CD4-positive, alpha-beta T cell (primary cell): ENCODE results near the gene SHC4. TPM values are rescaled to one million over a fixed set of nuclear protein-coding genes. Genes with fewer than 3 reads are reported as not detected.

Experiments used
- ATAC-seq: fragments of 200-7000 bp; cut with Tn5 transposase; one replicate; pipeline ENCODE4 v1.10.0; 2022; ENCODE audit warnings: mild to moderate bottlenecking; ENCODE audit not compliant: poor library complexity
- CTCF ChIA-PET: fragments of 350-600 bp; sonication (Branson Sonifier 250); formaldehyde crosslinking; loops from one replicate; lab custom pipeline; 2021; ENCODE audit warnings: antibody characterized with exemption, inconsistent platforms; lab: Charles Lee
- POLR2A ChIA-PET: fragments of 350-600 bp; sonication (Branson Sonifier 250); formaldehyde crosslinking; loops from one replicate; lab custom pipeline; 2021; ENCODE audit warnings: antibody characterized with exemption, inconsistent platforms; lab: Charles Lee
- DNase-seq, 14 experiments: peaks; one replicate each; pipeline ENCODE4 v3.0.0-alpha.2; 2013 to 2020; ENCODE audit warnings: mixed read lengths in 2 of 14
- H3K27ac ChIP-seq, 2 donors: one replicate each; pipeline versions ENCODE4 v1.5.1 to v1.7.0; 2013; ENCODE audit warnings: low read length in 2 of 2, low read depth in 1 of 2, mild to moderate bottlenecking in 1 of 2
- H3K27me3 ChIP-seq, 2 experiments: 1 replicate in 1 of 2; 2 replicates in 1 of 2; pipeline versions ENCODE4 v1.6.1 to v1.7.0; 2013; ENCODE audit warnings: low read length in 2 of 2, control low read depth in 1 of 2, mild to moderate bottlenecking in 1 of 2, moderate library complexity in 1 of 2; ENCODE audit not compliant: insufficient read depth in 2 of 2, control insufficient read depth in 1 of 2
- H3K36me3 ChIP-seq: one replicate; pipeline ENCODE4 v1.6.1; 2013; ENCODE audit warnings: low read length, control low read depth; ENCODE audit not compliant: insufficient read depth
- H3K4me1 ChIP-seq: one replicate; pipeline ENCODE4 v1.6.1; 2013; ENCODE audit warnings: low read length, control low read depth; ENCODE audit not compliant: insufficient read depth
- H3K4me3 ChIP-seq: one replicate; pipeline ENCODE4 v1.5.1; 2013; ENCODE audit warnings: mild to moderate bottlenecking, low read length, moderate library complexity
- H3K9me3 ChIP-seq, 2 experiments: 1 replicate in 1 of 2; 2 replicates in 1 of 2; pipeline versions ENCODE4 v1.6.1 to v1.7.0; 2013; ENCODE audit warnings: low read length in 2 of 2, mild to moderate bottlenecking in 2 of 2, control low read depth in 1 of 2, moderate library complexity in 1 of 2; ENCODE audit not compliant: control insufficient read depth in 1 of 2, insufficient read depth in 1 of 2
- H3K27ac Mint-ChIP-seq: one replicate; pipeline ENCODE4 v1.8.0; 2020; ENCODE audit warnings: mixed read lengths
- H3K27me3 Mint-ChIP-seq: one replicate; pipeline ENCODE4 v1.8.0; 2021; ENCODE audit warnings: mixed read lengths
- H3K36me3 Mint-ChIP-seq: one replicate; pipeline ENCODE4 v1.8.0; 2021; ENCODE audit warnings: low read depth, mixed read lengths
- H3K4me1 Mint-ChIP-seq: one replicate; pipeline ENCODE4 v1.8.0; 2021; ENCODE audit warnings: low read depth, mixed read lengths
- H3K4me3 Mint-ChIP-seq: one replicate; pipeline ENCODE4 v1.8.0; 2020; ENCODE audit warnings: mild to moderate bottlenecking, mixed read lengths
- H3K9me3 Mint-ChIP-seq: one replicate; pipeline ENCODE4 v1.8.0; 2020; ENCODE audit warnings: mixed read lengths
- intact Hi-C, 2 experiments: fragments of 100-400 bp; cut with DNase I in 1 of 2; cut with micrococcal nuclease in 1 of 2; formaldehyde crosslinking; loops; one replicate each; pipeline versions ENCODE4 v1.15.1 to v1.9.0; 2023 to 2025; cut with DNase I, micrococcal nuclease
- total RNA-seq, 174 experiments: library from RNA in 2 of 174; stranded (reverse) in 2 of 174; gene quantifications; one replicate each; pipeline ENCODE4 v1.2.3 and lab custom pipeline; 2021 to 2026
- TF ChIP-seq, protein P1 (sequence below): fragments of 200-600 bp; IDR thresholded peaks from one replicate; pipeline ENCODE4 v1.8.0; 2022; ENCODE audit warnings: antibody characterized with exemption, mild to moderate bottlenecking

The SHC4 gene
- total RNA-seq, 2 experiments from 2014 or later: not detected

DNA sequence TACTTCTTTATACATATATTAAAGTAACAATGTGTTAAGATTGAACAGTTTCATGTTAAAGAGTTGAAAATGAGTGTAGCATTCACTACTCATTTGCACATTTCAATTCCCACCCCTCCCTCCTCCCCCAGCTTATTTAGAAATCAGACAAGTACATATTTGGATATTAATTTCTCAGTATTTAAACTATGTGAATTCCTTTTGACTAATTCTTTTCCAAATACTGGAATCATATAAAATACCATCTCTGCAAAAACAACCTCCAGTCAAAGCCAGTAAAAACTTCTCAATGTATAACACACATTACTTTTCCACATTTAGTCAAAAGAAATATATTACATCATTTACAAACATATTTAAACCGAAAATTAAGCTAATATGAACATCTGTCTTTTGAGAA, 25.5 kb upstream of the SHC4 start:
- ChIA-PET CTCF (interaction anchor here (0.7 to 1.9 kb wide), 2 partner anchors 13 to 23 kb away, joined by 3 to 5 read pairs; no protein-coding TSS in a partner anchor), POLR2A (no interaction called here)
- no peak overlapping the region for H3K27ac Mint-ChIP-seq
- no peak overlapping the region for H3K27ac ChIP-seq
- H3K4me3 ChIP-seq: no peak overlapping the region
- peaks cover 29% of the 10 kb centered on the region for H3K36me3 ChIP-seq
- H3K9me3 ChIP-seq: no peaks in the 10 kb centered on the region
- intact Hi-C loops: no loop called here
- H3K4me1 Mint-ChIP-seq: no peaks in the 10 kb centered on the region
- no peaks in the 10 kb centered on the region for H3K27me3 ChIP-seq
- ATAC-seq (no peak), DNase-seq (no peak)
- H3K9me3 Mint-ChIP-seq: no peaks in the 10 kb centered on the region
- peaks cover 48% of the 10 kb centered on the region for H3K36me3 Mint-ChIP-seq
- H3K4me1 ChIP-seq: no peaks in the 10 kb centered on the region
- TF ChIP-seq, protein P1, sequence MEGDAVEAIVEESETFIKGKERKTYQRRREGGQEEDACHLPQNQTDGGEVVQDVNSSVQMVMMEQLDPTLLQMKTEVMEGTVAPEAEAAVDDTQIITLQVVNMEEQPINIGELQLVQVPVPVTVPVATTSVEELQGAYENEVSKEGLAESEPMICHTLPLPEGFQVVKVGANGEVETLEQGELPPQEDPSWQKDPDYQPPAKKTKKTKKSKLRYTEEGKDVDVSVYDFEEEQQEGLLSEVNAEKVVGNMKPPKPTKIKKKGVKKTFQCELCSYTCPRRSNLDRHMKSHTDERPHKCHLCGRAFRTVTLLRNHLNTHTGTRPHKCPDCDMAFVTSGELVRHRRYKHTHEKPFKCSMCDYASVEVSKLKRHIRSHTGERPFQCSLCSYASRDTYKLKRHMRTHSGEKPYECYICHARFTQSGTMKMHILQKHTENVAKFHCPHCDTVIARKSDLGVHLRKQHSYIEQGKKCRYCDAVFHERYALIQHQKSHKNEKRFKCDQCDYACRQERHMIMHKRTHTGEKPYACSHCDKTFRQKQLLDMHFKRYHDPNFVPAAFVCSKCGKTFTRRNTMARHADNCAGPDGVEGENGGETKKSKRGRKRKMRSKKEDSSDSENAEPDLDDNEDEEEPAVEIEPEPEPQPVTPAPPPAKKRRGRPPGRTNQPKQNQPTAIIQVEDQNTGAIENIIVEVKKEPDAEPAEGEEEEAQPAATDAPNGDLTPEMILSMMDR: no peak
- no peak overlapping the region for H3K4me3 Mint-ChIP-seq
- no peaks in the 10 kb centered on the region for H3K27me3 Mint-ChIP-seq

DNA sequence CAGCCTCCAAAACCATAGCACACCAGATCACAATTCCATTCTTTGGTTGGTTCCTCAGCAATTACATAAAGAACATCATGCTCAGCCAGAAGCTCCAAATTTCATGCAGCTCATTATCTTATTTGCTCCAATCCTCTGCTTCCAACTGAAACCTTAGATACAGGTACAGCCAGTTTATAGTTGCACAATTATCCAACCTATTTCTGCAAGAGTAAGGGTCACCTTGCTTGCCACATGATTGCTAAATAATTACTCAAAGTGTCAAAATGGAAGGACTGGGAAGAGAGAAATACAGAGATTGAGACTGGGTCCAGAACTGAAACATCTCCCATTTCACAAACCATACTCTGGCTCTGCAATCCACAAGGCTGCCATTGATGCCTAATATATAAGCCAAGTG, 23.4 kb upstream of the SHC4 start:
- ATAC-seq (no peak), DNase-seq (no peak)
- Histone ChIP-seq H3K4me1 (no peaks in the 10 kb centered on the region), H3K9me3 (no peaks in the 10 kb centered on the region), H3K4me3 (no peak overlapping the region), H3K36me3 (peaks cover 12% of the 10 kb centered on the region), H3K27me3 (no peaks in the 10 kb centered on the region), H3K27ac (no peak overlapping the region)
- H3K27me3 Mint-ChIP-seq: no peaks in the 10 kb centered on the region
- intact Hi-C loops: no loop called here
- no peaks in the 10 kb centered on the region for H3K9me3 Mint-ChIP-seq
- no peak overlapping the region for H3K4me3 Mint-ChIP-seq
- H3K4me1 Mint-ChIP-seq: no peaks in the 10 kb centered on the region
- H3K36me3 Mint-ChIP-seq: peaks cover 30% of the 10 kb centered on the region
- TF ChIP-seq, protein P1: no peak
- ChIA-PET CTCF (interaction anchor here (1.9 kb wide), 1 partner anchor 11 kb away, joined by 8 read pairs; no protein-coding TSS in a partner anchor), POLR2A (interaction anchor here (1.2 kb wide), 1 partner anchor 11 kb away, joined by 3 read pairs; no protein-coding TSS in a partner anchor)
- H3K27ac Mint-ChIP-seq: no peak overlapping the region

DNA sequence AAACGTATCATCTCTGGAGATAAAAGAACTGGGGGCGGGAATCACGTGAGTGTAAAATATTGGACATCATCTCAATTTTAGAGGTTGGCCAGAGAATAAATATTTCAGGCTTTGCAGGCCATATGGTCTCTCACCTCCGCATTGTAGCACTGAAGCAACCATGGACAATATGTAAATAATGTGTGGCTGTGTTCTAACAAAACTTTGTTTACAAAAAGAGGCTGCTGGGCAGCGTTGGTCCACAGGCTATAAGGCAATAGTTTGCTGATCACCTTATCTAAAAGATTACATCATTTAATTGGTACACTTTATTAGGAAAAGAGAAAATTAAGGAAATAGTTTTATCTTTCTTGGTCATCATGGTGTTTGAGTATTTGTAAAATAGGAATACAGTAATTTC, 22.5 kb upstream of the SHC4 start:
- peaks cover 7% of the 10 kb centered on the region for H3K27me3 Mint-ChIP-seq
- Histone ChIP-seq H3K9me3 (no peaks in the 10 kb centered on the region), H3K36me3 (peaks cover 3% of the 10 kb centered on the region), H3K27me3 (no peaks in the 10 kb centered on the region), H3K4me1 (no peaks in the 10 kb centered on the region), H3K4me3 (no peak overlapping the region), H3K27ac (no peak overlapping the region)
- peaks cover 22% of the 10 kb centered on the region for H3K36me3 Mint-ChIP-seq
- DNase-seq (no peak), ATAC-seq (no peak)
- H3K4me3 Mint-ChIP-seq: no peak overlapping the region
- intact Hi-C loops: no loop called here
- ChIA-PET CTCF (interaction anchor here (1.9 kb wide), 1 partner anchor 11 kb away, joined by 8 read pairs; no protein-coding TSS in a partner anchor), POLR2A (interaction anchor here (1.2 kb wide), 1 partner anchor 10 kb away, joined by 3 read pairs; no protein-coding TSS in a partner anchor)
- no peaks in the 10 kb centered on the region for H3K4me1 Mint-ChIP-seq
- H3K27ac Mint-ChIP-seq: no peak overlapping the region
- TF ChIP-seq, protein P1: no peak
- no peaks in the 10 kb centered on the region for H3K9me3 Mint-ChIP-seq
